NCI-H82 treated with DMSO at 0.1 percent for 48 hours (cell line): ENCODE results near the gene FAM221B.
A peak's percentile ranks its signal among the peaks of the same experiment; 100 is the strongest.

Experiments used
- DNase-seq: peaks from one replicate; lab custom pipeline; 2025; ENCODE audit not compliant: unreplicated experiment; lab: John Stamatoyannopoulos, UW

FAM221B gene

DNA sequence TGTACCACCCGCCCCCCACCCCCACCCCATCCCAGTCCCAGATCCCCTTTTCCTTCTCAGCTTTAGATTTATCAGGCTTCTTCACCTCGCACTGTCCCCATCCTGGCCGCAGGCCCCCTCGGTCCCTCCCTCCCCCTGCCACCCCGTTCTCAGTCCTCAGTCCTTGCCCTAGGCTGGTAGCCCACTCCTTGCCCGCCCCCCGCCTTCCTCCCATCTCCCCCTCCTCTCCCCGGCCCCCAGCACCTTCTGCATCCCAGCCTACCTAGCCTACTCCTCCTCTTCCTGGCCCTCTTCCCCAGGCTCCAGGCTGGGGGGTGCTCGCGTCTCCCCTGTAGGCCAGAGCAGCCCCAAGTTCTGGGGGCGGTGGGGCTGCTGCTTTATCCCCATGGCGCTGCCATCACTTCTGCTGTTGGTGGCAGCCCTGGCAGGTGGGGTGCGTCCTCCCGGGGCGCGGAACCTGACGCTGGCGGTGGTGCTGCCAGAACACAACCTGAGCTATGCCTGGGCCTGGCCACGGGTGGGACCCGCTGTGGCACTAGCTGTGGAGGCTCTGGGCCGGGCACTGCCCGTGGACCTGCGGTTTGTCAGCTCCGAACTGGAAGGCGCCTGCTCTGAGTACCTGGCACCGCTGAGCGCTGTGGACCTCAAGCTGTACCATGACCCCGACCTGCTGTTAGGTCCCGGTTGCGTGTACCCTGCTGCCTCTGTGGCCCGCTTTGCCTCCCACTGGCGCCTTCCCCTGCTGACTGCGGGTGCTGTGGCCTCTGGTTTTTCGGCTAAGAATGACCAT, 36.3 kb downstream of the FAM221B start:
- DNase-seq: no peak

DNA sequence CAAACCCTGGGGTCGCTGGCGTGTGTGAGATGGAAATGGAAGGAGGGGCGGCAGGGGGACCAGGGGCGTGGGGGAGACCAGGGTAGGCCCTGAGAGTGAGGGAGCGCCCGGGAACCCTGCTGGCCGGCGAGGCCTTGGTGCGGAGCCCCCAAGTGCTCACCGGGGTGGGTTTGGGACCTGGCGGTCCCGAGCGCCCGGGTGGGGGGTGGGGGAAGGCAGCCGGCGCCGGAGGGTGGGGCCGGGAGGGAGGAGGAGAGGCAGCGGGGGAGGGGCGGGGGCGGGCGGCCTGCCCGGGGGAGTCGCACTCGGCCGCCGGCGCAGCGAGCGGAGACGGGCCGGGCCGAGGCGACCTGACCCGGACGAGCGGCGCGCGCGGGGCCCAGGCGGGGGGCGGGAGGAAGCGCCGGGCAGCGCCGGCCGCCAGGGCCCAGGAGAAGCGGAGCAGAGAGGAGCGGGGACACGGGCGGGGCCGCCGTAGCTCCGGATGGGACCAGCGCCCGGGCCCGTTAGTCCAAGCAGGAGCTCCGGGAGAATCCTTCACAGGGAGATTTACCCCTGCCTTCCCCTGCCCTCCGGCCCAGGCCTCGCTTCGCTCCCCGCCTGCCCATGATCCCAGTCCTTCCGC, 37.1 kb downstream of the FAM221B start, which contains the start of gene NPR2:
Gene NPR2, plus strand, starts transcription at position 295 of the 625 bp plus-strand sequence. CDS start 818 bp downstream, outside the sequence.
- no peak for DNase-seq

DNA sequence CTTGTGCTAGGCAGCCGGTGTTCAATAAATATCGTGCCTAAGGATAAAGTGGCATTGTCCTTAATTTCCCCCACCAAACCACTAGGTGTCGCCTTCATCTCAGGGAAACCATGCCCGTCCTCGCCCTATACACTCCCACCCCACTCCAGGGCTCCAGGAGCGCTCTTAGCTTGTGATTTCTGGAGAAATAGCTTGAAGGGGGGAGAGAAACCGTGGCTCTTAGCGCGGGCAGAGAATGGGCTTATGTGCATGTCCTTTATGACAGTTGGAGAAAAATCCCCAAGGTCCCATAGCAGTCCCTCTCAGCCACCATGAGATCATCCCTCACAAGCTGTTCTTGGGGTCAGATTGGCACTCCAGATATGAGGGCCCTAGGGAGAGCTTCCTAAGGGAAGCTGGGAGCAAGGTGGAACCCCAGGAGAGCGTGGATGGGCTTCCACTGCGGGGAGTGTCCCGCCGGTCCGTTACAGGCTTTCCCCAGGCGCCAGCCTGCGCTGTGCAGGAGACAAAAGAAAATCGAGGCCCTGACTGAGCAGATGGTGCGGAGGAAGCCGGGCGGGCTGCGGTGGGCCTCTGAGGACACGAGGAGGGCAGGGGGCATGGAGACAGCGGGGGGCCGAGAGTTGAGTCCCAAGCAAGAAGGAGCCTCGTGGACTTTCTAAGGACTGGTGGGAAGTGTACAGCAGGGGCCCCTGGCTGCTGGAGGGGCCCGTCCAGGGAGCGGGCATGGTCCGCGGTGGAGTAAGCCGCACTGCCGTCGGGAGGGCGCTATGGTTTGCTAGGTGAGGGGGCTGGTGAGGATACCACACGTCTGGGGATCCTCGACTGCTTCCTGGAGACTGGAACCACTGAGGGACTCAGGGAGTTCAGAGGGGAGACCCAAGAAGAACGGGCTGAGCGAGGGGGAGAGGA, 37.9 kb downstream of the FAM221B start:
- peak; percentile 82 for DNase-seq

DNA sequence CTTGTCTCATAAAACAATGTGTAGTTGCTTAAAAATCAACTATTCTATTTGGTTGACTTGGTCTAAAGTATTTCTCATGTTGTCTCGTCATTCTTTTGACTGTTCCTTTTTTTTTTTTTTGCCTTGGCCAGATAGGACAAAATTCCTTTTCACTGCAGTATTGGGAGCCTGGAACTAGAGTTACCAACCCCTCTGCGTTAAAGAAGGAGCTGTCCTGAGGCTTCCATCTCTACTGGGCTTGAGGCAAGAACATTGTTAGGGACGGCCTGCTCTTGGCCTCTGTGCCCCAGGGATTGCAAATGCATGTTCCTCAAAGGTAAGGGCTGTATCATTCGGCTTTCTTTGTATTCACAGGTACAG, 38.5 kb downstream of the FAM221B start:
- DNase-seq: no peak

- DNase-seq: no peak
Measured at GRCh38 chr9:35789541-35789940, 39.0 kb downstream of the FAM221B start.

DNA sequence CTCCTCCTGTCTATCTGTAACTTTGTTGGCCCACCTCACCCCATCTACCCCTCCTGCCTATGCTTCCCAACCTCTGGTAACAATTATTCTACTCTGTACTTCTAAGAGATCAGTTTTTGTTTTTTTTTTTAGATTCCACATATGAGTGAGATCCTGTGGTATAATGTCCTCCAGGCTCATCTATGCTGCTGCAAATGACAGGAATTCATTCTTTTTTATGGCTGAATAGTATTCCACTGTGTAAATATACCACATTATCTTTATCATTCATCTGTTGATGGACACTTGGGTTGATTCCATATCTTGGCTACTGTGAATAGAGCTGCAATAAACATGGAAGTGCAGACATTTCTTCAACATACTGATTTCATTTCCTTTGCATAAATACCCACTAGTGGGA, 45.1 kb downstream of the FAM221B start:
- DNase-seq: no peak

GRCh38 chr9:35781066-35781465, 47.5 kb downstream of the FAM221B start:
- DNase-seq: no peak

- no peak for DNase-seq
Measured at GRCh38 chr9:35778496-35778895, 50.0 kb downstream of the FAM221B start.

DNA sequence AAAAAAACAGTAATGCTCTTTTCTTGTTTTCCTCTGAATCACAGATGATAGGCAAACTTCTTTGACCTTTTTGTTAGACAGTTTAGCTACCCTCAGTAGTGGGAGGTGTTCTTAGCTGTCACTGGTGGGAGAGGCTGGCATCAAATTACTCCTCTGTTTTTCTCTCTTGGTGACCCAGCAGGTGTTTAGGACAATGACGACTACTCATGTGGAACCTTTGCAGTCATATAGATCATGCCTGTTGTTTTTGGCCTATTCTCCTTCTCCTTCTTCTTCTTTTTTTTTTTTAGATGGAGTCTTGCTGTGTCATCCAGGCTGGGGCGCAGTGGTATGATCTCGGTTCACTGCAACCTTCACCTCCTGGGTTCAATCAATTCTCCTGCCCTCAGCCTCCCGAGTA, 52.5 kb downstream of the FAM221B start:
- no peak for DNase-seq

- DNase-seq: no peak
Measured at GRCh38 chr9:35774907-35775635, 53.5 kb downstream of the FAM221B start.

GRCh38 chr9:35771943-35772342, 56.6 kb downstream of the FAM221B start:
- DNase-seq: no peak

- DNase-seq: peak; percentile 37
Measured at GRCh38 chr9:35771534-35771933, 57.0 kb downstream of the FAM221B start.

GRCh38 chr9:35771075-35771433, 57.5 kb downstream of the FAM221B start:
- no peak for DNase-seq

DNA sequence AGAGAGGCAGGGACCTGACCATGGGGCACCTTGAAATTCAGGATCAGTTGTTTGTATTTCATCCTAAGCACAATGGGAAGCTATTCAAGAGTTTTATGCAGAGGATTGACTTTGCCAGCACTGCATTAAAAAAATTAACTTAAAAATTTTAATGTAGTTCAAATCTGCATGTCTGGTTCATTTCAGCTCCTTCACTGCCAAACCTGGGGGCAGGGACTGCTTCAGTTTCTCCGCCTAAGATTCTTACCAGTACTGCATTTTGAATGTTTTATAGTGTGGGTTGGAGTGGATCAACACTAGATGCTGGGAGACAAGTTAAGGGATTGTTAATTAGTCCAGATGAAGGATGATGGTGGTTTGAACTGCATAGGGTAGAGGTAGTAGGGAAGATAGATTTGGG, 58.8 kb downstream of the FAM221B start:
- DNase-seq: no peak

GRCh38 chr9:35767458-35767857, 61.1 kb downstream of the FAM221B start:
- no peak for DNase-seq

DNA sequence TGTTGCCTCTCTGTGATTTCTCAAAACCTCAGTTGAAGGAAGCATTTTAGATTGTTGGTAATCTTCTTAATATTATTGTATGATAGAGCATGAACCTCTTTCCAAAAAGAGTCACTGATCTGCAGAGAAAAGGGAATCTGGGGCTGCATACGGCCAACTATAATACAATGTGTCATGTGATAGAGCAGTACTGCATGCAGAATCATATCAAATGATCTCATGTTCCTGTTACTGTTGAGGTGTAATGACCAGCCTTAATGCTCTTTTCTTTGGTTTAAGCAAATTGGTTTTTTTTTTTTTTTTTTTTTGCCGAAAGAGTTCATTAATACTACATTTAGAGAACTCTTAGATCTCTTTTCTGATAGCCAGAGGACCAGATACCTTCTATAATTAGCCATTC, 61.5 kb downstream of the FAM221B start:
- no peak for DNase-seq
